Natural killer cell (primary cell): Measurements from ENCODE around the gene ZNF26. TPM values are rescaled to one million over a fixed set of nuclear protein-coding genes. Genes with fewer than 3 reads are reported as not detected.
A peak's percentile ranks its signal among the peaks of the same experiment; 100 is the strongest.

Source experiments
- ATAC-seq, 3 donors: fragments of 150-1000 bp in 2 of 3; fragments of 200-7000 bp in 1 of 3; cut with Tn5 transposase; 1 replicate in 1 of 3; 2 replicates in 2 of 3; pipeline ENCODE4 v1.10.0; 2021; ENCODE audit warnings: mild to moderate bottlenecking in 2 of 3, moderate library complexity in 2 of 3
- DNase-seq, 2 donors: peaks; one replicate each; pipeline versions ENCODE4 v3.0.0 to v3.0.0-alpha.2; 2013 to 2021; ENCODE audit warnings: mixed read lengths in 1 of 2
- H3K27ac ChIP-seq: one replicate; pipeline ENCODE4 v1.5.1; 2013; ENCODE audit warnings: mild to moderate bottlenecking, low read length
- H3K27me3 ChIP-seq: one replicate; pipeline ENCODE4 v1.6.1; 2013; ENCODE audit warnings: low read length; ENCODE audit not compliant: control insufficient read depth, insufficient read depth
- H3K36me3 ChIP-seq: one replicate; pipeline ENCODE4 v1.6.1; 2013; ENCODE audit warnings: low read length; ENCODE audit not compliant: control insufficient read depth, insufficient read depth
- H3K4me1 ChIP-seq: one replicate; pipeline ENCODE4 v1.6.1; 2013; ENCODE audit warnings: low read length; ENCODE audit not compliant: control insufficient read depth, insufficient read depth
- H3K4me3 ChIP-seq: one replicate; pipeline ENCODE4 v1.5.1; 2013; ENCODE audit warnings: low read length
- H3K9me3 ChIP-seq: one replicate; pipeline ENCODE4 v1.6.1; 2013; ENCODE audit warnings: low read length; ENCODE audit not compliant: control insufficient read depth, insufficient read depth
- H3K27ac Mint-ChIP-seq, 2 donors: one replicate each; pipeline ENCODE4 v1.8.0; 2022; ENCODE audit warnings: mild to moderate bottlenecking in 2 of 2, mixed read lengths in 2 of 2, moderate library complexity in 1 of 2
- H3K27me3 Mint-ChIP-seq, 2 donors: one replicate each; pipeline ENCODE4 v1.8.0; 2022; ENCODE audit warnings: low read depth in 2 of 2, mixed read lengths in 2 of 2
- H3K36me3 Mint-ChIP-seq: one replicate; pipeline ENCODE4 v1.8.0; 2022; ENCODE audit warnings: mixed read lengths
- H3K4me1 Mint-ChIP-seq, 2 donors: one replicate each; pipeline ENCODE4 v1.8.0; 2022; ENCODE audit warnings: mixed read lengths in 2 of 2
- H3K4me3 Mint-ChIP-seq: one replicate; pipeline ENCODE4 v1.8.0; 2022; ENCODE audit warnings: mild to moderate bottlenecking, moderate library complexity, mixed read lengths
- H3K9me3 Mint-ChIP-seq, 2 donors: one replicate each; pipeline ENCODE4 v1.8.0; 2022; ENCODE audit warnings: mixed read lengths in 2 of 2
- CTCF ChIP-seq: fragments of 200-600 bp; IDR thresholded peaks from one replicate; pipeline ENCODE4 v1.8.0; 2022; ENCODE audit warnings: antibody characterized with exemption
- WGBS: methylation state at CpG from one replicate; pipeline ENCODE4 v1.1.7; 2013; ENCODE audit warnings: missing lambda C conversion rate; ENCODE audit not compliant: insufficient coverage; 5-methylcytosine and 5-hydroxymethylcytosine counted together
- intact Hi-C: fragments of 100-400 bp; cut with micrococcal nuclease; formaldehyde crosslinking; loops from one replicate; pipeline ENCODE4 v1.14.2; 2022
- total RNA-seq, 4 donors: library from RNA; stranded (reverse); fragments of 120-200 nt in 1 of 4; gene quantifications; one replicate each; pipeline versions ENCODE4 v1.2.3 to v1.2.4, GENCODE V29; 2013 to 2022

ZNF26 gene
- total RNA-seq, 3 donors from 2014 or later (not counting 1 experiment from before 2014, with no cell fraction given) = 38.7 to 45.1 (median 43.0) TPM

GRCh38 chr12:133058203-133059113, 72.3 kb downstream of the ZNF26 start:
- DNase-seq (peak in 1 of 2 donors; percentile 11), ATAC-seq (no peak)
- Histone ChIP-seq H3K36me3 (peaks cover 14% of the 10 kb centered on the region), H3K27me3 (no peaks in the 10 kb centered on the region), H3K27ac (no peak overlapping the region), H3K4me3 (no peak overlapping the region), H3K9me3 (peaks cover 57% of the 10 kb centered on the region), H3K4me1 (no peaks in the 10 kb centered on the region)
- peaks cover 52% of the 10 kb centered on the region for H3K36me3 Mint-ChIP-seq
- WGBS = 93% methylated on average over 5 of the region's 8 CpGs
- peaks cover 11 to 20% of the 10 kb centered on the region in 2 donors for H3K9me3 Mint-ChIP-seq
- TF ChIP-seq CTCF = no peak
- intact Hi-C loops = no loop called here
- H3K4me3 Mint-ChIP-seq = no peak overlapping the region
- no peaks in the 10 kb centered on the region for H3K27me3 Mint-ChIP-seq
- peak overlapping the region in 1 of 2 donors; percentile 73 for H3K27ac Mint-ChIP-seq
- no peaks in the 10 kb centered on the region for H3K4me1 Mint-ChIP-seq

- H3K4me3 ChIP-seq = no peak overlapping the region
- H3K36me3 ChIP-seq = peaks cover under 1% of the 10 kb centered on the region
- Mint-ChIP-seq H3K27me3 (no peaks in the 10 kb centered on the region), H3K27ac (no peak overlapping the region), H3K4me3 (no peak overlapping the region), H3K9me3 (peaks cover 12 to 25% of the 10 kb centered on the region in 2 donors), H3K4me1 (no peaks in the 10 kb centered on the region), H3K36me3 (peaks cover 55% of the 10 kb centered on the region)
- DNase-seq = no peak
- no peaks in the 10 kb centered on the region for H3K4me1 ChIP-seq
- no peaks in the 10 kb centered on the region for H3K27me3 ChIP-seq
- no peak for TF ChIP-seq CTCF
- whole genome bisulfite sequencing = 100% methylated on average over 1 of the region's 1 CpG
- H3K27ac ChIP-seq = no peak overlapping the region
- H3K9me3 ChIP-seq = peaks cover 75% of the 10 kb centered on the region
- no peak for ATAC-seq
- intact Hi-C loops = no loop called here
Measured at GRCh38 chr12:133061954-133062353, 75.8 kb downstream of the ZNF26 start.

GRCh38 chr12:133063556-133063955, 77.4 kb downstream of the ZNF26 start:
- H3K9me3 Mint-ChIP-seq = peaks cover 10 to 16% of the 10 kb centered on the region in 2 donors
- WGBS = 94% methylated on average over 1 of the region's 1 CpG
- no peak overlapping the region for H3K27ac Mint-ChIP-seq
- H3K36me3 Mint-ChIP-seq = peaks cover 50% of the 10 kb centered on the region
- ATAC-seq (no peak), DNase-seq (no peak)
- no peak overlapping the region for H3K4me3 ChIP-seq
- no peak for TF ChIP-seq CTCF
- no peak overlapping the region for H3K4me3 Mint-ChIP-seq
- intact Hi-C loops = no loop called here
- no peaks in the 10 kb centered on the region for H3K27me3 Mint-ChIP-seq
- peaks cover 75% of the 10 kb centered on the region for H3K9me3 ChIP-seq
- H3K27me3 ChIP-seq = no peaks in the 10 kb centered on the region
- no peaks in the 10 kb centered on the region for H3K4me1 Mint-ChIP-seq
- H3K4me1 ChIP-seq = no peaks in the 10 kb centered on the region
- no peak overlapping the region for H3K27ac ChIP-seq
- H3K36me3 ChIP-seq = no peaks in the 10 kb centered on the region
